Thyroid gland (tissue), 4 donors: Measurements from ENCODE around the gene LYZL1.

Experiments
- POLR2A ChIP-seq, 2 donors: fragments of 450-650 bp; IDR thresholded peaks; one replicate each; pipeline ENCODE4 v1.6.1; 2017; ENCODE audit warnings: antibody characterized with exemption in 2 of 2, mild to moderate bottlenecking in 2 of 2, moderate library complexity in 1 of 2
- TF ChIP-seq, protein P1 (sequence below), 6 experiments: fragments of 200-600 bp in 3 of 6; fragments of 450-650 bp in 3 of 6; sonication (generic) in 3 of 6; IDR thresholded peaks; one replicate each; pipeline ENCODE4 v1.5.1; 2016 to 2019; ENCODE audit warnings: antibody characterized with exemption in 6 of 6, mild to moderate bottlenecking in 2 of 6, inconsistent platforms in 1 of 6, moderate library complexity in 1 of 6

DNA sequence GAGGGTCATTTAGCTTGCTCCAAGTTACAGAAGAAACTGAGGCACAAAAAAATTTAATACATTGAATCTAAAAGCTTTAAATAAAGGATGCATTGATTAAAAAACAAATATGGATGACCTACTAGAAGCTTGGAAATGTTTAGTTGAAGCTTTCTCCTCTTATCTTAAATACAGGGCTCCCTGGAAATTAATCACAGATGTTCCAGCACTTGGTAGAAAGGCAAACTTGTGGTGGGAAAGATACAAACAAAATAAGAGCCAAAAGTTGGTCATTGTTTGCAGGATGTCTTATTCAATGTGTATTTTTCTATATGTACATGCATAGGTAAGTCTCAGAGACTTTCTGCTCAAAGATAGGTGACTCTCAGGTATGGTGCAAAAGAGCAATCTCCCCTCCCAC, 40.7 kb upstream of the LYZL1 start:
- TF ChIP-seq, protein P1, sequence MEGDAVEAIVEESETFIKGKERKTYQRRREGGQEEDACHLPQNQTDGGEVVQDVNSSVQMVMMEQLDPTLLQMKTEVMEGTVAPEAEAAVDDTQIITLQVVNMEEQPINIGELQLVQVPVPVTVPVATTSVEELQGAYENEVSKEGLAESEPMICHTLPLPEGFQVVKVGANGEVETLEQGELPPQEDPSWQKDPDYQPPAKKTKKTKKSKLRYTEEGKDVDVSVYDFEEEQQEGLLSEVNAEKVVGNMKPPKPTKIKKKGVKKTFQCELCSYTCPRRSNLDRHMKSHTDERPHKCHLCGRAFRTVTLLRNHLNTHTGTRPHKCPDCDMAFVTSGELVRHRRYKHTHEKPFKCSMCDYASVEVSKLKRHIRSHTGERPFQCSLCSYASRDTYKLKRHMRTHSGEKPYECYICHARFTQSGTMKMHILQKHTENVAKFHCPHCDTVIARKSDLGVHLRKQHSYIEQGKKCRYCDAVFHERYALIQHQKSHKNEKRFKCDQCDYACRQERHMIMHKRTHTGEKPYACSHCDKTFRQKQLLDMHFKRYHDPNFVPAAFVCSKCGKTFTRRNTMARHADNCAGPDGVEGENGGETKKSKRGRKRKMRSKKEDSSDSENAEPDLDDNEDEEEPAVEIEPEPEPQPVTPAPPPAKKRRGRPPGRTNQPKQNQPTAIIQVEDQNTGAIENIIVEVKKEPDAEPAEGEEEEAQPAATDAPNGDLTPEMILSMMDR (IDR thresholded peaks at IDR 0.05) = no peak
- no peak for TF ChIP-seq POLR2A (IDR thresholded peaks at IDR 0.05)
